Hematopoietic multipotent progenitor cell treated with erythropoietin and hydrocortisone succinate and interleukin-3 and kit ligand, for 4 days (in vitro differentiated cells): Measurements from ENCODE around the gene CLDND2.

Experiments used
- DNase-seq: peaks from one replicate; pipeline ENCODE4 v3.0.0-alpha.2; 2015

The CLDND2 gene

DNA sequence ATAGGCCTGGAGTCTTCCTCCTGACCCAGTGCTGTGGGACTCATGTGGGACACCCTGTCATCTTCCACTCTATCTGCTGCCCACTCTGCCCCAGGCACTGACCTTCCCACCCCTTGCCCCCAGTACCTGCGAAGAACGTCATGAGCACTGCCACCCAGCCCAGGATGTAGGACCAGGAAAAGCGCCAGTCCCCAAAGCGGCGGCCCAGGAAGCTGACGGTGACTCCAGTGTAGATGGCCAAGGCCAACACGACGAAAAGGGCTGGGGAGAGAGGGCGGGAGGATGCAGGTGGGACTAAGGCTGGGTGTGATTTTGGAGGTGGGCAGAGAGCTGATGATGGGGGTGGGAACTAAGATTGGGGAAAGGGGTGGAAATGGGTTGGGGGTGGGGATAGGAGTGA, 11.6 kb upstream of the CLDND2 start:
- no peak for DNase-seq

DNA sequence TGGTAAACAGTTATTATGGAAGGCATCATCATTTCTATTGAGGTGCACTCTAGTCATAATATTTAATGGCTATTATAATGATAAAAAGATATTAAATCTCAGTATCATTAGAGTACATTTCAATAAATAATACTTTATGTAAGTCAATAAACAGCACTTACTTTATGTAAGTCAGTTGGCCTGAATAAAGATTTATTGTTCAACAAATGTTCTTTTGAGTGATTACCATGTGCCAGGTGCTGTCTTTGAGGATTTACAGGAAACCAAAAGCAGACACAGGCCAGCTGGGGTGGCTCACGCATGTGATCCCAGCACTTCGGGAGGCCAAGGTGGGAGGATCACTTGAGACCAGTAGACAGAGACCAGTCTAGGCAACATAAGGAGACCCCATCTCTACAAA, 8.6 kb upstream of the CLDND2 start:
- no peak for DNase-seq

DNA sequence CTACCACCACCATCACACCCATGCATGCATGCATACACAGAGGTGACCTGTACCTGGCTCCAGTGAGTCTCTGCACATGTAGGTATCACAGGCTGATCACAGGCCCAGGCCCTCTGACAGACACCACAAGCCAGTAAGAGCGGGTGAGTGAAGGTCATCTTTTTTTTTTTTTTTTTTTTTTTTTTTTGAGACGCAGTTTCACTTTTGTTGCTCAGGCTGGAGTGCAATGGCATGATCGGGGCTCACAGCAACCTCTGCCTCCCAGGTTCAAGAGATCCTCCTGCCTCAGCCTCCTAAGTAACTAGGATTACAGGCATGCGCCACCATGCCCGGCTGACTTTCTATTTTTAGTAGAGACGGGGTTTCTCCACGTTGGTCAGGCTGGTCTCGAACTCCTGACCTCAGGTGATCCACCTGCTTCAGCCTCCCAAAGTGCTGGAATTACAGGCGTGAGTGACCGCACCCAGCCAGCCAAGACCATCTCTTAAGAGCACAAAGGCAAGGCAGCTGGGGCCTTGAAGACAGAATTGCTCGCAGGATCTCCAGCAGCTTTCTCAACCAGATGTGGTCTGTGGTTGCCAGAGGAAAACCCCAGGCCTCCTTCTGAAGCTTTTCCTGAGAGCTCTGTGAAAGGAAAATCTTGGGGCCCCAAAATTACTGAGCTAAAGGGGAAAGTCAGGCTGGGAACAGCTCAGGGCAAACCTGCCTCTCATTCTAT, 6.9 kb upstream of the CLDND2 start:
- peak; percentile 67 for DNase-seq

DNA sequence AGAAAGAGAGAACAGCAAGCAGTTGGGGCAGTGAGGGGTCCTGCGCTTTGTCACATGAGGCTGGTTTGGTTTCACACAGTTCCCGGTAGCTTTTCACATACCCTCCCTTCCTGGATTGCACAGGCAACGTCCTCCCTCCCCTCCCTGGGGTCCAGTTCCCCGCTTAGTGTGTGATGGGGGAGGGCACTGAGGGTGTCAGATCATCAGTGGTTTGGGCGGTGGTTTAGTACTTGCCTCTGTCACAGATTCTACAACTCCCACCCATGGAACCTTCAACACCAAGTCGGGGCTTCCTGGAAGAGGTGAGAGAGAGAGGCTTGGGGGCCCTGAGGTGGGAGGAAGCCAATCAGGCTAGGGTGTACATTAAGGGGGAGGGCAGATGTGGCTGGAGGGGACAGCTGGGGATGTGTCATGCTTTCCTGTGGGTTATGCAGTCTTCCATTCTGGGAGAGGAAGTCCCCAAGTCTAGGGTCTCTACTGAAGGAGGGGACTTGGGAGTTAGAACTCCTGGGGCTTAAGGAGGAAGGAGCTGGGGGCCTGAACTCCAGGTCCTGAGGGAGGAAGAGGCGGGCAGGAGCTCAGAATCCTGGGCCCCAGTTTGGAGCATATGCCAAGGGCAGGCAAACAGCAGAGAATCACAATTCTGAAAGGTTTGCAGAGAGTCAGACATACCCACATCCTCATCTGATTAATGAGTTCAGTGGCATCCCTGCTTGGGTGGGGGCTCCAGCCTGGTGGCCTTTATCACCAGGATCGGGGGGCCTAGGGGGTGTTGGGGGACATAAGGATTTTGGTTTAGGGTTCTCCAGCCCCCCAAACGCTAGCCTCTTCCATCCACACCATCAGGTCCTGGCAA, 4.1 kb upstream of the CLDND2 start, which contains the start of gene NKG7:
TSS of gene NKG7 (minus strand) at position 6 of the 856 bp plus-strand sequence. CDS start 119 bp downstream, outside the sequence.
- DNase-seq = peak; percentile 93

DNA sequence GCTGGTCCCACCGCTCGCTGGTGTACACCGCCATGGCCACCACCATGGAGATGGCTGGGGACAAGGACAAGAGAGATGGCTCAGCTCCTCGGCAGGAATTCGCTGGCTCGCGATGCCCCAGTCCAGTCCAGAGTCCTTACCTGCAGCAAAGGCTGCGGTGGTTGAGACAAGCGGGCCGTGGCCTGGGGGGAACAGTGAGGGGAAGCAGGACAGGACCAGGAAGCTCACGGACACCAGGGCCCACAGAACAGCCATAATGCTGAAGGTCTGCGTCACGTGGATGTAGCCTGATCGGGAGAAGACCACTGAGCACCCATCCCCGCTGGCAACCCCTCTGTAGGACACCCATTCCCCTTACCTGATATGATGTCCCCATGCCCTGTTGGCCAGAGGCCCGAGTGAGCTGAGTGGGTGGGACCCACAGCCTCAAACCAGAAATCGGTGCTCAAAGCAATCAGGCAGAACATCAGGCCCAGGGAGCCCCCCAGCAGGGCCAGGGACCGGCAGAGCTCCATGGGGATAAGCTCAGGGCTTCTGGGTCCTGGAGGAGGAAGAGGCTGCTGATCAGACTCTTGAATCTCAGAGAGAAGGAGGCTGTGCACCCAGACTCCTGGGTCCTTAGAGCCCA, 3.3 kb upstream of the CLDND2 start:
- no peak for DNase-seq

DNA sequence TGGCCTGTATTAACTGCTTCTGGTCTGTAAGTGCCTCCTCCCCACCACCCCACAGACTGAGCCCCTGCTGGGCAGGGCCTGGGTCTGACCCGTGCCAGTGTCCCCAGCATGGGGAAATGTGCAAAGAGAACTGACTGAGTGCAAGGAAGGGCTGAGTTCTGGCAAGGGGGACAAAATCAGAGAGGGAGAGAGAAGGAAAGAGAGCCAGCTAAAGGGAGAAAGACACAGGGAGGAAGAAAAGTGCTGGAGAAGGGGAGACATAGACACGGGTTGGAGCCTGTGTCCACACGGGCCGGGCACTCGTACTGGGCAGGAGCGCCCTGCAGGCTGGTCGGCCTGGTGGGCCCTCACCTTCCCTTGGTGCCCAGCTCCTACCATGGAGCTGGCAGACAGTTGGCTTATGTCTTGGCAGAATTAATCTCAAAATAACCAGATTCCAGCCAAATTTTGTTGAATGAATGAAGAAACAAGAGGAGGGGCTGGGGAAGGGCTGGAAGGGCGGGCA, 2.4 kb upstream of the CLDND2 start:
- DNase-seq = no peak

DNA sequence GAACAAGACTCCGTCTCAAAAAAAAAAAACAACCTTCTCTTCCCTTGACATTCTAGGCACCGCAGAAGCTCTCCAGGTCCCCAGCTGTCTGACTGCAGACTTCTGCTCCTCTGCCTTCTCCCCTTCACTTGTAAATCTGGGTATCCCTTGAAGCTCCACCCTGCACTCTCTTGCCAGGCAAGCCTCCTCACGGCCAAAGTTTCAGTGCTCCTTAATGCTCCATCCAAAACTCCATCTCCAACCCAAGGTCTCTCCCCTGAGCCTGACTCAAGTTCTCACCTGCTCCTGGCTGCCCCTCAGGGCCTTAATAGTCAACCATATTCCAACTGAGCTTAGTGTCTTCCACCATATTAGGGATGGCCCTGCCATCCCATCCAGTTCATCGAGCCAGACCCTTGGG, 1.4 kb upstream of the CLDND2 start:
- no peak for DNase-seq

DNA sequence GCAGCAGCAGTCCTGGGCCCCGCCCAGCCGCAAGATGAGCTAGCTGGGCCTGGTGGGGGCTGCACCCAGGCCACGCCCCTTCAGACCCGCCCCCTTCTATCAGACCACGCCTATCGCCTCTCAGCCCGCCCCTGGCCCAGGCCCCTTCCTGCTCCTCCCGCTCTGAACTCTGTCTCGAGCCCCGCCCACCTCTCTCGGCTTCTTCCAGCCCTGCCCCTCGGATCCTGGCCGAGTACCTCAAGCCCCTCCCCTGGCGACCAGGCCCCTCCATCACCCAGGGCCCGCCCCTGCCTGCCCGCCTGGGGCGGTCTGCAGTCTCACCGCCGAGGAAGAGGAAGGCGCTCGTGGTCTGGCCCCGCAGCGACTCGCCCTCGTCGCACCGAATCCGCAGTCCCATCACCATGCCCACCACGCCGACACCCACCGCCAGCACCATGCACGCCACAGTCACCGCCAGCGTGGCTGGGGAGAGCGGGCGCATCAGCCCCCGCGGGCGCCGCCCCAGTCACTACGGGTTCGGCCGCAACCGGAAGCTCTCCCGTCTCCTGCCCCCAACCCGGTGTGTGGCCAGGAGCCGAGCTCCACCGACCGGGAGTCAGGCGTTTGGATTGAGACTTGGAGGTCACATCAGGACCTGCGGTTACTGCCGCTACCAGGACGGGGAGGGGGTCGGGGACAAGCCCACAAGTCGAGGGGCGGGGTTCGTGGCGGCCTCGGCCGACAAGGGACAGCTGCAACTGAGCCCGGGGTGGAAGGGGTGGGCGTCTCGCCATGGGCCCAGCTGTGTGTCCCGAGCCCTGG, 1.0 kb downstream of the CLDND2 start:
- DNase-seq = peak; percentile 100

DNA sequence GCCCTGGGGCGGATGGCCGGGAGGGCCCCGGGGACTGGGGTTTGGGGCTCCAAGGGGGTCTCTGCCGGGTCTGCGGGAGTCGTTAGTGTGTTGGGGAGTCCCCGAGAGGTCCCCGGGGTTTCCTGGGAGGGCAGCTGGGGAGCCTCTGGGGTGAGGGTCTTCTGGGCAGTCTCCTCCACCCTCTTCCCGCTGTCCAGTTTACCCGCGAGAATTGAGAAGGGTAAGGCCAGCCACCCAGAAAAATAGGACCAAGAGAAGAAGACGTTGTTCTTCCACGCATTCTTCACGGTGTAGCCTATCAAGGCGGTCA, 1.6 kb downstream of the CLDND2 start:
- DNase-seq = no peak

DNA sequence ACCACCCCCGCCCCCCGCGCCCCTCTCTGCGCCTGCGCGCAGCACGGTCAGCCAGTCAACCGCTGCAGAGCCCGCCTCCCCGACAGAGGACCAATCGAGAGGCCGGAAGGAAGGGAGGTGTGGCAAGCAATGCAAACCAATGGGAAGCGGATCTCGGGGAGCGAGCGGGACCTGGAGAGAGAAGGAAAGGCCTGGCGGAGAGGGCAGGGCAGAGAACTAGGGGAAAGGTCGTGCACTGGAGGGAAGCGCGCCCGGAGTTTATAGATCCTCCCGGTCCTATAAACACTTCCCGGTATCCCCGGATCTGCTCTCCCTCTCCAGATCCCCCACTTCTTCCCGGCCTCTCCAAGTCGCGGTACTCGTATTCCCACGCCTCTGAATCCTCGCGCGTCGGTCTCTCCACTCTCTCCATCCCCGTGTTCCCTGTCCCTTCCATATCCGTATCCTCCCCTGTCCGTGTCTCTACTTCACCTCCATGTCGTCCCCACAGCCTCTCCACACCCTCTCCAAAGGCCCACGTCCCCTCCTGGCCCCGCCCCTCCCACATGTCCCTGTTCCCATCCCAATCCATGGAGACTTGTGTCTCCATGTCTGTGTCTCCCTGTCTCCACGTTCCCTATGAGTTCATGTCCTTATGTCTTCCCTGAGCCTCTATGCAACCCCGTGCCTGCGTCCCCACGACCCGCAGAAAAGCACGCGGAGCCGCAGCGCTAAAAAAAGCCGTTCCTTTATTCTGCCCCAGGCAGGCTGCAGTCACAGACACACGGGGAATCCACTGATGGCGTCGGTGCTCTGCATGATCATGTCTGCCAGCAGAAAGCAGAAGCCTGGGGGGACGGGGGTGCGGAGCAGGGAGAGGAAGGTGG, 2.2 kb downstream of the CLDND2 start:
- DNase-seq = peak; percentile 100

DNA sequence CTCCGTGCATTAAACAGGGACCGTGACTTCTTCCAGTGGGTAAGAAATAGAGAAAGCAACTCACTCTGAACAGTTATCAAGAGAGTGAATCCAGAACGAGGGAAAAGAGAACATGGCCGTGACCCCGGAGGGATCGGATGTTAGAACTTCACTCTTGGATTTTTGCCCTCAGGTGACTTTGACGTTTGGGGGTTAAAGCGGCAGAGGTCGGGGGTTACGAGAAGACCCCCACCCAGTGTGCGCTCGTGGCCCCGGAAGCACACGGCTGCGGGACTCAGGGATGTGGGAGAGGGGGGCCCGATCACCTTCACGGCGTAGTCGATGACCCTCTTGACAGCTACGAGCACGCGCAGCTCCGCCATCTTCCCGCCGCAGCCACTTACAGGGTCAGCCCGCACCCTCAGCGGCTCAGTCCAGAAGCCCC, 2.8 kb downstream of the CLDND2 start, which contains the start of gene ETFB:
TSS of gene ETFB (minus strand) at position 424 of the 424 bp plus-strand sequence. CDS start at position 362, 62 bp downstream.
- DNase-seq = no peak

DNA sequence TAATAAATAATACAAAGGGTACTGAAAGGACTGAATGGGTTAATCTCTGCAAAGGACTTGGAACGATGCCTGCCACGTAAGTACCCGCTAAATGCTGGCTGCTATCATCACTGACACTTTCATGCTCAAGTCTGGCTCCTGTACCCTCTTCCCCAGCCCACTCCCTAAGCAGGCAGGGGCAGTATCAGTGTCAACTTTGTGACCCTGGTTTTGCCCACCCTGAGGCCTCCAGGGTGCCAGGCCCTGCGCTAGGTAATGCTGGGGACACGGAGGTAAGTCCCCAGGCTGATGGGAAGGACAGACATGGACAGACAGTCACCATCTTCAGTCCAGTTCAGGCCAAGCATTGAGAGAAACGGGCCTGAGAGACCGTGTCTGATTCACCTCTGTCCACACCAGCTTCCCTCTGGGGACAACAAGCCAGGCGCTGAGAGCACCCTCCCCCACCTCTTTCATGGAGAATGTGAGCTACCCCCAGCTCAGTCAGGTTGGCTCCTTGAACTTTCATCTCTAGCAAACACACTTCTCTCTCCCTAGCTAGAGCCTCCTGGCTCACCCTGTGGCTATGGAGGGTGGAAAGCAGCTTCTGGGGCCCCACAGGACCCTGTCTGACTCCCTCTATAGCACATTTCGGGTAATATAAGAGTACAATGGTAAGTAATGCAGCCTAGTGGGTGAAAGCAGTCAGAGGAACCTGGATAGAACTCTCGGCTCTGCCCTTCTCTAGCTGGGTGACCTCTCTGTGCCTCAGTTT, 3.4 kb downstream of the CLDND2 start:
- DNase-seq = peak; percentile 65

DNA sequence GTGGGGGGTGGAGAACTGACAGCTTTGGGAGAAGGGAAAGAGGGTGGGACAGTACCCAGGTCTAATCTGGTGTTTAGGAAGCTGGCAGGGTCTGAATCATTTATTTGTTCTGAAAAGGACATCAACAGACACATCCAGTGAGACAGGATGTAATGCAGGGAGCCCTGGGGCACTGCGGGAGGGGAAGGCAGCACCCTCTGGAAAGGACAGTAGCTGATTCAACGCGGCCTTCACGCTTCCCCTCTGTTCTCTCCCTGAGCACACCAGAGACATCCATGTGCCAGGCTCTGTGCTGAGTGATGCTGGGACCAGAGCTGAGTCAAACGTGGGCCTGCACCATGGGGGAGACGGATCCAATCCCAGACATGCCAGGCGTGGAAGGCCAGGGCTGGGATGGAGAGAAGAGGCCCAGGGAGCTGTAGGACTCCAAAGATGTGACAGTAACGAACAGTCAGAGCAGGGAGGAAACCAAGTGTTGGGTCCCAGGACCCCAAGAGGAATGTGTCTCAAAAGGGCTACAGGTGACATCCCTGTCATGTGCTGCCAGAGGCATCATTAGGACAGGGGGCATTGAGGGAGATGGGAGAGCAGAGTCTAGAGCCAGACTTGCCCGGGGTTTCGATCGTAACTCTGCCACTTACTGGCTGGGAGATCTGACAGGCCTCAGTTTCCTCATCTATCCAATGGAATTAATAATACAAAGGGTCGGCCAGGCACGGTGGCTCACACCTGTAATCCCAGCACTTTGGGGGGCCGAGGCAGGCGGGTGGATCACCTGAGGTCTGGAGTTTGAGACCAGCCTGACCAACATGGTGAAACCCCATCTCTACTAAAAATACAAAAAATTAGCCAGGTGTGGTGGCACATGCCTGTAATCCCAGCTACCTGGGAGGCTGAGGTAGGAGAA, 4.3 kb downstream of the CLDND2 start:
- DNase-seq = no peak

DNA sequence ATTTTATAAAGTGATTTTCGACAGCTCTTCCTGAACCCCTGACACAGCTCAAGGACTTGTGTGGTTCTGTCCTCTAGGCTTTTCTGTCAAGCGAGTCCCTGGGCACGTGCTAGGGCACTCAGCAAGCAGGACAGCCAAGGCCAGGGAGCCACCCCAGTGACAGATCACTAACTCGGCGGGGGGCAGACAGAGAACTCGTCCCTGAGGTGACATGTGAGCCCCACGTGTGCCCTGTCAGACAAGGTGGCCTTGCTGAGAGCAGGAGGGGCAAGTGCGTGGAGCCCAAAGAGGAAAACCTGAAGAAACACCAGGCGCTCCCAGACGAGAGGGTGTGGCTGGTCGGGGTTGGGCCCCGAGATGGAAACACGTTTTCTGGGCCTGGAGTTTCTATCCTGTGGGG, 7.6 kb downstream of the CLDND2 start:
- no peak for DNase-seq

DNA sequence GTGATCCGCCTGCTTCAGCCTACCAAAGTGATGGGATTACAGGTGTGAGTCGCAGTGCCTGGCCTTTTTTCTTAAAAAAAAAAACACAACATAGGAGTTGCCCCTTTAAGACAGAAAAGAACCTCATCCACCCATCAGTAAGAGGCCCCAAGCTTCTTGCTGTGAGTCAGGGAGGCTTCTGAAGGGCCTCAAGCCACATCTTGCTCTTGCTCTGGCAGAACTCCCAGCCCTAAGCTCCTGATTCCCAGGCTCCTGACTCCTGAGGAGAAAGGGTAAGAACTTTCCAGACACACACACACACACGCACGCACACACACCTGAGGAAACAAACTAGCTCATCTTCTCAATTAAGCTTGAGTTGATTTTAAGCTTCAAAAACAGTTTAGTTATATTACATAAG, 9.5 kb downstream of the CLDND2 start:
- DNase-seq = no peak

DNA sequence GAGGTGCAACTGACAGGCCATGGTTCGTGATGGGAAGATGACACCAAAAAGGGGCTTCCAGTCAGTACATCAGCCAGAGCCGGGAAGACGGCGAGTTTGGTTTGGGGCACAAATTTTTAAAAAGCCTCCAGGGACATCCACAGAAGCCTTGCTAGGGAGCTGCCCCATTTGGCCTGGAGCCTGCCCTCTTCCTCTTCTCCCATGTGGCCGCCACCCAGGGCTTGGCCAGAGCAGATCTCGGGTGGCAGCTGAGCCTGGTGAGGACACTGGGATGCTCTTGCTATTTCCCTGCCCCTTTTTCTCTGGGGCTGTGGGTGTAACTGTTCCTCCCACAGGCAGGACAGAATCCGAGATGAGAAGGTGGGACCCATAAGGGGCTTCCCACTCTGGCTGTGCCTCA, 10.9 kb downstream of the CLDND2 start:
- no peak for DNase-seq

DNA sequence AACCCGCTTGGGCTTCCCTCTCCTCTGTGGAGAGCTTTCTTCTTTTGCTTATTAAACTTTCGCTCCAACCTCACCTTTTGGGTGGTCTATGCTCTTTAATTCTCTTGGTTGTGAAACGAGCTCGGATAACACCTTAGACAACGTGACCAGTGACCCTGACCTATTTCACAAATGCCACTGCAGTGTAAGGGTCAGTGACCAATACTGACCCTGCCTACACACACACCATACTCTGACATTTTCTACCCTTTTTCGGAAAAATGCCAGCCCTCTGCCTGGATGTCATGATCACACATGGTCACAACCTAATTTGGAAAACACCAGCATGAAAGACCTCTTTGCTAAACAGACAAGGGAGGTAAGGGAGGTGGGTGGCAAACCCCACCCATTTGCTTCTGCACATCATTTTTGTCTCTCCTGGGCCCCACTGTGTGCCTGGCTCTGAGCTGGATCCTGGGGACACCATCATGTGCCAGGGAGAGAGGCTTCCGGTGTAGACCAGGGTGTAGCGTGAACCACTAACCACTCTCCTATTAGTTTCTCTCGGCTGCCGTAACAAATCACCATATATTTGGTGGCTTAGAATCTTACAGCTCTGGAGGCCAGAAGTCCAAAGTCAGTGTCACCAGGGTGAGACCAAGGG, 12.5 kb downstream of the CLDND2 start:
- DNase-seq = no peak

DNA sequence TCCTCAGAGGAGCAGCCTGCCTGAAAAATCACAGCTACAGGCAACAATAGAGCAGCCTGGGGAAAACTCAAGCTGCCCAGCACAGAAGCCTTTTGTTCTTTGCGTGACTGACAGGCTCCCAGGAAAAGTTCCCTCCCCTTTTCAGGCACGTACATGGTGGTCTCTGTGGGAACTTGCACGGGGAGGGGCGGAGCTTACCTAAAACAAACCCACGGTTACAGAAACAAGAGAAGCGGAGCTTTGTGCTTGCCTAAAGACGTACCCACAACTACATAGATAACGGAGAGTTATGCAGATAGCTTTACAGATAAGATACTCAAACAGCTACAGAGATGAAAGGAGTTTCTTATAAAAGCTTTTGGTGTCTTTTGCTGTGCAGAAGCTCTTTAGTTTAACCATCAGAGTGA, 14.1 kb downstream of the CLDND2 start:
- peak; percentile 69 for DNase-seq

DNA sequence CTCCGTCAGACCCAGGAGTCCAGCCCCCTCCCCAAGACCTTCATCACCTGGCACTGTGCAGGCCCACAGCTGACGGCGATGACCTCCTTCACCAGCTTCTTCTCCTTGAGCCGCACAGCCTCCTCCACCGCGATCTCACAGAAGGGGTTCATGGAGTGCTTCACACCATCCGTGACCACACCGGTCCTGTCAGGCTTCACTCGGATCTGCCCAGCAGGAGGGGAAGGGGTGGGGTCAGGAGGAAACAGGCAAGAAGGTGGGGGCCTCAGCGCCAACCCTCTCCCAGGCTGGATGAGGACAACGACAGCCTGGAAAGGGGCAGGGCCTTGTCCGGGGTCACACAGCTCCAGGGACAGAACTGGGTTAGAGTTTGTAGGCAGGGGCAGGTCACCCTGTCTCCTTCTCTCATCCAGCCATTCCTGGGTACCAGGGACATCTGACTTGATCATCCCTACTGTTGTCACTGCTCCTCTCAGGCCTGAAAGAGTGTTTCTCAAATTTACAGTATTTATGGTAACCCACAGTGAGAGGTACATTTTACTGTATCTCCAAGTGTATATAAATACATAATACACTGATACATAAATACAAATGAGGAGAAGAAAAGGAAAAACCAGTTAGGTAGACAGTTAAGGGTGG, 14.6 kb downstream of the CLDND2 start:
- DNase-seq = no peak
